Type B pancreatic cell (in vitro differentiated cells): ENCODE results near the gene ETDC. TPM values are rescaled to one million over a fixed set of nuclear protein-coding genes. Genes with fewer than 3 reads are reported as not detected.

Experiments
- DNase-seq: peaks from one replicate; pipeline ENCODE4 v3.0.0; 2021; ENCODE audit warnings: mixed read lengths; ENCODE audit not compliant: unreplicated experiment; ENCODE audit errors: extremely low spot score
- H3K27ac Mint-ChIP-seq: 2 replicates; pipeline ENCODE4 v1.8.0; 2021; ENCODE audit warnings: mild to moderate bottlenecking, mixed read lengths
- H3K27me3 Mint-ChIP-seq: 2 replicates; pipeline ENCODE4 v1.8.0; 2021; ENCODE audit warnings: mixed read lengths
- H3K36me3 Mint-ChIP-seq: 2 replicates; pipeline ENCODE4 v1.8.0; 2021; ENCODE audit warnings: mixed read lengths
- H3K4me1 Mint-ChIP-seq: one replicate; pipeline ENCODE4 v1.8.0; 2021; ENCODE audit warnings: mixed read lengths; ENCODE audit not compliant: unreplicated experiment
- H3K4me3 Mint-ChIP-seq: 2 replicates; pipeline ENCODE4 v1.8.0; 2021; ENCODE audit warnings: mild to moderate bottlenecking, mixed read lengths
- H3K9me3 Mint-ChIP-seq: 2 replicates; pipeline ENCODE4 v1.8.0; 2021; ENCODE audit warnings: mixed read lengths
- CTCF ChIP-seq: fragments of 200-600 bp; sonication (generic); conservative IDR thresholded peaks from 2 replicates; pipeline ENCODE4 v1.5.0; 2021; ENCODE audit warnings: antibody characterized with exemption, mild to moderate bottlenecking
- total RNA-seq: library from RNA; stranded (reverse); gene quantifications from 2 replicates; pipeline ENCODE4 v1.2.1, GENCODE V29; 2021; ENCODE audit warnings: low replicate concordance

Gene ETDC
- total RNA-seq, 1 donor from 2014 or later, result not detected

GRCh38 chrX:135328421-135329005, 19.2 kb downstream of the ETDC start:
- H3K4me3 Mint-ChIP-seq, result no peak overlapping the region
- no peaks in the 10 kb centered on the region for H3K9me3 Mint-ChIP-seq
- H3K27me3 Mint-ChIP-seq, result no peaks in the 10 kb centered on the region
- no peaks in the 10 kb centered on the region for H3K4me1 Mint-ChIP-seq
- TF ChIP-seq CTCF, result no peak
- peaks cover 12% of the 10 kb centered on the region for H3K36me3 Mint-ChIP-seq
- no peak overlapping the region for H3K27ac Mint-ChIP-seq
- DNase-seq, result no peak

DNA sequence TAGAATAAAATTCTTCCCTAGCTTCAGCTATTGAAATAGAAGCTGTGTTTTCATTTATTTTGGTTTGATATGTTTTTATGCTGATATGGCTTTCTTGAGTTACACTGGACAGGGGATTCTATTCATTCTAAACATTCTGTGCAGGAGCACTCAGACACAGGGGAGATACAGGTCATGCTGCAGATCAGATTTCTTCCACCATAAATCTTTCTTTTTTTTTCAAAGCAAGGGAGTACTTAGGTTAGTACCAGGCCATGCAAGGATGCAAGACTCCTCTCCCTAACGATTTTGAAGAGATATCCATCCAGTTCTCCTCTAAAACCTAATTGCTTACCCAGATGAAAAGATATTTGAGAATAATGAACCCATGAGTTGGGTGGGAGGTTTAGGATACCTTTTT, 21.4 kb downstream of the ETDC start:
- Mint-ChIP-seq H3K27ac (no peak overlapping the region), H3K36me3 (peaks cover 4% of the 10 kb centered on the region)

GRCh38 chrX:135331525-135331924, 22.2 kb downstream of the ETDC start:
- Mint-ChIP-seq H3K4me3 (no peak overlapping the region), H3K9me3 (no peaks in the 10 kb centered on the region), H3K36me3 (peaks cover 3% of the 10 kb centered on the region), H3K27me3 (no peaks in the 10 kb centered on the region), H3K27ac (no peak overlapping the region), H3K4me1 (no peaks in the 10 kb centered on the region)
- DNase-seq, result no peak
- TF ChIP-seq CTCF, result no peak

More for the DNA sequence above, 21.4 kb downstream of the ETDC start:
- Mint-ChIP-seq H3K27me3 (no peaks in the 10 kb centered on the region), H3K9me3 (no peaks in the 10 kb centered on the region), H3K4me1 (no peaks in the 10 kb centered on the region), H3K4me3 (no peak overlapping the region)
- DNase-seq, result no peak
- no peak for TF ChIP-seq CTCF

GRCh38 chrX:135340831-135341230, 31.6 kb downstream of the ETDC start:
- H3K36me3 Mint-ChIP-seq, result peaks cover 10% of the 10 kb centered on the region
- H3K4me3 Mint-ChIP-seq, result peak overlapping the region; percentile 98

DNA sequence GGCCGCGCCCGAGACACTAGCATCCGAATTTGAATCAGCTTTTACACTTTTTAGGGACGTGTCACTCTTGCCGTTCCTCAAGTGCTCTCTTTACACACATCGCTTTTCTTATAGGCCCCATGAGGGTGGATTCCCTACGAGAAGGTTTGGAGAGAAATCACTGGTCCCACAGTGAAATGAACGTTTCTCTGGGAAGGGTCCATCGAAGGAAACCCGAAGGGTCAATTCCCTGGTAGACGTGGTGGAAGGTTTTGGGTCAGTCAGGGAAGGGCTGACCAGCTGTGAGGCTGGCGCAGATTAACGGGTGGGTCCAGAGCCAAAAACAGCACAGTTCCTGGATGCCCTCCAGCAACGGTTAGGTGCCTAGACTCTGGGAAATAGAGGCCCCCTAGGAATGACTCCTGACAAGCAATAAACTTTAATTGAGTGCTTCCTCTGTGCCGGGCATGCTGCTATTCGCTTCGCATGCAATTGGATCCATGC, 35.9 kb downstream of the ETDC start:
- Mint-ChIP-seq H3K27me3 (no peaks in the 10 kb centered on the region), H3K4me3 (peak overlapping the region; percentile 98), H3K27ac (no peak overlapping the region), H3K36me3 (peaks cover under 1% of the 10 kb centered on the region), H3K9me3 (peaks cover 5% of the 10 kb centered on the region), H3K4me1 (peaks cover 19% of the 10 kb centered on the region)
- DNase-seq, result no peak
- no peak for TF ChIP-seq CTCF

More at GRCh38 chrX:135340831-135341230, 31.6 kb downstream of the ETDC start:
- Mint-ChIP-seq H3K27ac (no peak overlapping the region), H3K4me1 (peaks cover 30% of the 10 kb centered on the region), H3K27me3 (no peaks in the 10 kb centered on the region), H3K9me3 (peaks cover 5% of the 10 kb centered on the region)
- no peak for DNase-seq
- no peak for TF ChIP-seq CTCF
